Pancreas (tissue), 10 donors: ENCODE data around the gene SPINDOC. TPM values are rescaled to one million over a fixed set of nuclear protein-coding genes. Genes with fewer than 3 reads are reported as not detected.

Experiments
- ATAC-seq, 4 donors: fragments of 200-7000 bp; cut with Tn5 transposase; one replicate each; pipeline versions ENCODE4 v1.8.0 to v1.9.1; 2020; ENCODE audit warnings: mild to moderate bottlenecking in 4 of 4, moderate library complexity in 4 of 4
- DNase-seq, 6 donors: peaks; one replicate each; pipeline ENCODE4 v3.0.0-alpha.2; 2020
- FAIRE-seq: peaks from 2 replicates; lab custom pipeline; 2012; peaks lifted over from hg19 to GRCh38; lab: Jason Lieb, UNC
- H3K27ac ChIP-seq, 4 donors: fragments of 200-600 bp; sonication (generic); 1 replicate in 3 of 4; 2 replicates in 1 of 4; pipeline versions ENCODE4 v1.5.0 to v1.8.0; 2020
- H3K27me3 ChIP-seq, 4 donors: fragments of 200-600 bp; one replicate each; pipeline ENCODE4 v1.8.0; 2021
- H3K36me3 ChIP-seq, 3 donors: fragments of 200-600 bp; sonication (generic) in 1 of 3; one replicate each; pipeline versions ENCODE4 v1.5.0 to v1.8.0; 2020 to 2021
- H3K4me1 ChIP-seq, 3 donors: fragments of 200-600 bp; one replicate each; pipeline ENCODE4 v1.8.0; 2021
- H3K4me3 ChIP-seq, 4 donors: fragments of 200-600 bp; sonication (generic) in 2 of 4; one replicate each; pipeline versions ENCODE4 v1.5.0 to v1.8.0; 2020 to 2021
- H3K9me3 ChIP-seq, 4 donors: fragments of 200-600 bp; one replicate each; pipeline ENCODE4 v1.8.0; 2021
- CTCF ChIP-seq, 4 donors: fragments of 200-600 bp; sonication (generic) in 3 of 4; IDR thresholded peaks; one replicate each; pipeline versions ENCODE4 v1.5.0 to v1.8.0; 2021; ENCODE audit warnings: antibody characterized with exemption in 4 of 4
- WGBS, 2 donors: extraction: QIAGEN DNeasy Blood & Tissue Kit; methylation state at CpG; one replicate each; pipeline ENCODE4 v1.1.7; 2013; 5-methylcytosine and 5-hydroxymethylcytosine counted together
- intact Hi-C, 3 donors: fragments of 100-400 bp; cut with DNase I; formaldehyde crosslinking; loops; one replicate each; pipeline versions ENCODE4 v1.11.1 to v1.14.2; 2022
- polyA plus RNA-seq, 2 donors: library from polyadenylated mRNA; stranded (reverse); fragments of 200-250 nt; gene quantifications; one replicate each; pipeline ENCODE4 v1.2.3, GENCODE V29; 2013
- total RNA-seq, 6 donors: library from RNA; stranded (reverse); fragmentation: NEBNext Ultra II Directional in 4 of 6; extraction: Animal tissue kit (Norgen Biotek cat#: 25700) in 4 of 6; gene quantifications; one replicate each; pipeline versions ENCODE4 v1.2.1 to v1.2.4, GENCODE V29; 2021 to 2023
- donor health status: healthy with polysubstance abuse.
- donor health status: DM: no; HTN: no; CAD: no; lungs with moderate emphysema.
- donor health status: DM: no; HTN: no; CAD: no.
- donor health status: control.
- donor health status: control.
- donor health status: Bipolar disorder and iron deficiency.
- donor health status: DM: yes; HTN: yes; CAD: no.
- donor health status: DM: no; HTN: no; CAD: no.
- donor health status: DM: no; HTN: no; CAD: no.
- donor health status: DM: yes; HTN: yes; CAD: no.

SPINDOC gene
- total and polyA plus RNA-seq, 8 donors = 2.5 to 8.3 (median 4.4) TPM

- 74 to 82% methylated on average over 2 of the region's 2 CpGs for WGBS, 2 donors
- no peak overlapping the region for H3K4me3 ChIP-seq
- no peaks in the 10 kb centered on the region for H3K27me3 ChIP-seq
- no peaks in the 10 kb centered on the region for H3K36me3 ChIP-seq
- DNase-seq (peak in 1 of 6 donors; percentile 34), FAIRE-seq (no peak), ATAC-seq (no peak)
- intact Hi-C loops = loop anchor here in 2 of 3 donors (10.0 kb wide), 2 partner anchors 68 to 72 kb away; partner anchors contain the start of gene ZFTA (in 1 of the 2)
- TF ChIP-seq CTCF (IDR thresholded peaks at IDR 0.05) = no peak
- H3K4me1 ChIP-seq = peaks cover 0 to under 1% (median 0%) of the 10 kb centered on the region in 3 donors
- no peaks in the 10 kb centered on the region for H3K9me3 ChIP-seq
- no peak overlapping the region for H3K27ac ChIP-seq
These were observed 19.1 kb downstream of the SPINDOC start for GRCh38 chr11:63832336-63832735.

GRCh38 chr11:63833048-63833447, 19.8 kb downstream of the SPINDOC start:
- Histone ChIP-seq H3K4me3 (no peak overlapping the region), H3K27ac (no peak overlapping the region), H3K36me3 (no peaks in the 10 kb centered on the region), H3K27me3 (no peaks in the 10 kb centered on the region), H3K4me1 (peaks cover 1 to 8% (median 2%) of the 10 kb centered on the region in 3 donors), H3K9me3 (no peaks in the 10 kb centered on the region)
- DNase-seq = no peak
- TF ChIP-seq CTCF (IDR thresholded peaks at IDR 0.05) = no peak
- intact Hi-C loops = loop anchor here in 2 of 3 donors (10.0 kb wide), 2 partner anchors 68 to 72 kb away; partner anchors contain the start of gene ZFTA (in 1 of the 2)
- 86 to 91% methylated on average over 2 of the region's 2 CpGs for WGBS, 2 donors
- ATAC-seq = no peak
- no peak for FAIRE-seq

- FAIRE-seq (no peak), DNase-seq (no peak), ATAC-seq (no peak)
- Histone ChIP-seq H3K36me3 (no peaks in the 10 kb centered on the region), H3K27ac (no peak overlapping the region), H3K9me3 (no peaks in the 10 kb centered on the region), H3K27me3 (no peaks in the 10 kb centered on the region), H3K4me1 (peaks cover 5 to 11% (median 5%) of the 10 kb centered on the region in 3 donors), H3K4me3 (no peak overlapping the region)
- WGBS, 2 donors = 85 to 86% methylated on average over 12 of the region's 12 CpGs
- intact Hi-C loops = loop anchor here in 2 of 3 donors (5.0 to 10.0 kb wide), 4 partner anchors 38 to 113 kb away; partner anchors contain the start of gene ZFTA (in 1 of the 2)
- TF ChIP-seq CTCF (IDR thresholded peaks at IDR 0.05) = no peak
These were observed 21.4 kb downstream of the SPINDOC start for GRCh38 chr11:63834535-63835157.

DNA sequence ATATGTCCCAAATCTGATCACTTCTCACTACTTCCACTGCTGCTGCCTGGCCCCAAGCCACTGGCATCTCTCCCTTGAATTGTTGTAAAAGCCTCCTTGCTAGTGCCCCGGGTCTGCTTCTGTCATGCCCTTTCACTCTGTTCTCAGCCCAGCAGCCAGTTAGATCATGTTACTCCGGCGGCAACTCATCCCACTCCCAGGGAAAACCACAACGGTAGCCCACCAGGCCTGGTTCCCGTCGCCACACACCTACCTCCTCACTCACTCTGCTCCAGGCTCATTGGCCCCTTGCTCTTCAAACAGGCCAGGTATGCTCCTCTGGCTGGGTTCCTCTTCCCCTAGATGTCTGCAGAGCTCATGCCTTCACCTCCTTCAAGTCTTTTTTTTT, 21.9 kb downstream of the SPINDOC start:
- peaks cover 5 to 11% (median 5%) of the 10 kb centered on the region in 3 donors for H3K4me1 ChIP-seq
- H3K27ac ChIP-seq = no peak overlapping the region
- intact Hi-C loops = loop anchor here in 2 of 3 donors (5.0 to 10.0 kb wide), 4 partner anchors 37 to 112 kb away; partner anchors contain the start of gene ZFTA (in 1 of the 2)
- WGBS, 2 donors = 73 to 79% methylated on average over 6 of the region's 6 CpGs
- no peak overlapping the region for H3K4me3 ChIP-seq
- DNase-seq (no peak), ATAC-seq (no peak), FAIRE-seq (no peak)
- H3K36me3 ChIP-seq = no peaks in the 10 kb centered on the region
- H3K27me3 ChIP-seq = no peaks in the 10 kb centered on the region
- no peaks in the 10 kb centered on the region for H3K9me3 ChIP-seq
- no peak for TF ChIP-seq CTCF (IDR thresholded peaks at IDR 0.05)
